DOHH2 (cell line): ENCODE data around the gene C20orf144.

Experiments used
- EZH2phosphoT487 ChIP-seq: fragments of 200-600 bp; sonication (generic); IDR thresholded peaks from 2 replicates; pipeline ENCODE4 v1.6.1; 2017; ENCODE audit warnings: borderline replicate concordance, mild to moderate bottlenecking, antibody characterized with exemption, low read length, moderate library complexity, mixed read lengths
- TF ChIP-seq, protein P1 (sequence below): fragments of 200-600 bp; sonication (generic); IDR thresholded peaks from one replicate; pipeline ENCODE4 v1.5.1; 2014; ENCODE audit warnings: antibody characterized with exemption, mild to moderate bottlenecking, low read depth, low read length; ENCODE audit not compliant: poor library complexity, severe bottlenecking

DNA sequence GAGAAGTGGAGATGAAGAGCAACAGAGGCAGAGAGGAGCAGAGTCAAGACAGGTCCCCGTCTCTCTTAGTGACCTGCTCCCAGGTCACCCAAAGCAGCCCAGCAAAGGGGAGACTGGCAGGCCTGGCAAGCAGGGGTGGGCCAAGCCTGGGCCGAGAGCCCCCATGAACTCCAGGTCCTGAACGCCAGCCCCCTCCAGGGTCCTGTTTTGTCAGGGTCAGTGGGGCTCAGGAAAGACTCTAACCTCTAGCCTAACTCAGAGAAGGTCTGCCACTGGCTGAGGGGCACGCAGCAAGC is 10.9 kb downstream of the C20orf144 start:
- TF ChIP-seq, protein P1, sequence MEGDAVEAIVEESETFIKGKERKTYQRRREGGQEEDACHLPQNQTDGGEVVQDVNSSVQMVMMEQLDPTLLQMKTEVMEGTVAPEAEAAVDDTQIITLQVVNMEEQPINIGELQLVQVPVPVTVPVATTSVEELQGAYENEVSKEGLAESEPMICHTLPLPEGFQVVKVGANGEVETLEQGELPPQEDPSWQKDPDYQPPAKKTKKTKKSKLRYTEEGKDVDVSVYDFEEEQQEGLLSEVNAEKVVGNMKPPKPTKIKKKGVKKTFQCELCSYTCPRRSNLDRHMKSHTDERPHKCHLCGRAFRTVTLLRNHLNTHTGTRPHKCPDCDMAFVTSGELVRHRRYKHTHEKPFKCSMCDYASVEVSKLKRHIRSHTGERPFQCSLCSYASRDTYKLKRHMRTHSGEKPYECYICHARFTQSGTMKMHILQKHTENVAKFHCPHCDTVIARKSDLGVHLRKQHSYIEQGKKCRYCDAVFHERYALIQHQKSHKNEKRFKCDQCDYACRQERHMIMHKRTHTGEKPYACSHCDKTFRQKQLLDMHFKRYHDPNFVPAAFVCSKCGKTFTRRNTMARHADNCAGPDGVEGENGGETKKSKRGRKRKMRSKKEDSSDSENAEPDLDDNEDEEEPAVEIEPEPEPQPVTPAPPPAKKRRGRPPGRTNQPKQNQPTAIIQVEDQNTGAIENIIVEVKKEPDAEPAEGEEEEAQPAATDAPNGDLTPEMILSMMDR, result no peak
- no peak for TF ChIP-seq EZH2phosphoT487
